ENCODE data around the gene CFAP57.

- TF ChIP-seq POLR2A (IDR thresholded peaks at IDR 0.05): no peak
- TF ChIP-seq CTCF (IDR thresholded peaks at IDR 0.05): peak; percentile 9 to 51
These were observed 66.0 kb downstream of the CFAP57 start for GRCh38 chr1:43238085-43238484.

All from suprapubic skin (tissue), 3 donors.